Upper lobe of right lung (tissue), 1 donor: Measurements from ENCODE around the gene DPH6. TPM values are rescaled to one million over a fixed set of nuclear protein-coding genes. Genes with fewer than 3 reads are reported as not detected.

Experiments
- ATAC-seq: fragments of 200-7000 bp; cut with Tn5 transposase; one replicate; pipeline ENCODE4 v1.9.1; 2020; ENCODE audit warnings: mild to moderate bottlenecking, moderate library complexity
- DNase-seq: peaks from one replicate; pipeline ENCODE4 v3.0.0-alpha.2; 2020
- H3K27ac ChIP-seq: fragments of 200-600 bp; one replicate; pipeline ENCODE4 v1.8.0; 2022
- H3K27me3 ChIP-seq: fragments of 200-600 bp; one replicate; pipeline ENCODE4 v1.8.0; 2022; ENCODE audit warnings: mild to moderate bottlenecking
- H3K36me3 ChIP-seq: fragments of 200-600 bp; one replicate; pipeline ENCODE4 v1.8.0; 2022
- H3K4me1 ChIP-seq: fragments of 200-600 bp; one replicate; pipeline ENCODE4 v1.8.0; 2022
- H3K4me3 ChIP-seq: fragments of 200-600 bp; one replicate; pipeline ENCODE4 v1.8.0; 2022; ENCODE audit warnings: mild to moderate bottlenecking
- H3K9me3 ChIP-seq: fragments of 200-600 bp; one replicate; pipeline ENCODE4 v1.8.0; 2022
- CTCF ChIP-seq: fragments of 200-600 bp; IDR thresholded peaks from one replicate; pipeline ENCODE4 v1.8.0; 2022; ENCODE audit warnings: antibody characterized with exemption
- intact Hi-C: fragments of 100-400 bp; cut with DNase I; formaldehyde crosslinking; loops from one replicate; pipeline ENCODE4 v1.11.0; 2022
- total RNA-seq: library from RNA; stranded (reverse); fragmentation: NEBNext Ultra II Directional; extraction: Animal tissue kit (Norgen Biotek cat#: 25700); gene quantifications from one replicate; pipeline ENCODE4 v1.2.1, GENCODE V29; 2021
- donor health status: DM: no; HTN: yes; CAD: no; lungs with severe emphysema.

The DPH6 gene
- total RNA-seq, 1 donor from 2014 or later = 15.8 TPM

DNA sequence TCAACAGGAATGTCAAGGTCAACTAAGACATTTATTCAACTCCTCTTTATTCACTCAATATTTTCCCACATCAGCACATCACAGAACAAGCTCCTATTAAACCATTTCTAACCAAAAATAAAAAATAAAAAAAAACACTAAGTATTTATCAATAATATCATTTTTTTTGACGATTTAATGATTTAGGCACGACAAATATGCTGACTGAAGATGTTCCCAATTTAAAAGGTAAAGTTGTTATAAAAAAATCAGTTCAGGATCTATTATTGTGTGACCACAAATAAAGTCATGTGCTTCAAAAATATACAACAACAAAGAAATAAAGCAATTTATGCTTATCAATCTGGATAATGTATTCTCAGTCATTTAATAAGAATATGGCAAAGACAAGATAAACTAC, 16.2 kb downstream of the DPH6 start:
- no peak for TF ChIP-seq CTCF

GRCh38 chr15:35522061-35522460, 23.9 kb downstream of the DPH6 start:
- DNase-seq (no peak), ATAC-seq (no peak)
- no peaks in the 10 kb centered on the region for H3K27me3 ChIP-seq
- H3K4me1 ChIP-seq = peaks cover 7% of the 10 kb centered on the region
- no peak overlapping the region for H3K27ac ChIP-seq
- no peak overlapping the region for H3K4me3 ChIP-seq
- TF ChIP-seq CTCF = no peak
- H3K36me3 ChIP-seq = no peaks in the 10 kb centered on the region
- no peaks in the 10 kb centered on the region for H3K9me3 ChIP-seq
- intact Hi-C loops = no loop called here

More for the DNA sequence above, 16.2 kb downstream of the DPH6 start:
- DNase-seq (no peak), ATAC-seq (no peak)
- intact Hi-C loops = no loop called here
- Histone ChIP-seq H3K9me3 (no peaks in the 10 kb centered on the region), H3K4me1 (no peaks in the 10 kb centered on the region), H3K36me3 (no peaks in the 10 kb centered on the region), H3K27me3 (no peaks in the 10 kb centered on the region), H3K27ac (no peak overlapping the region), H3K4me3 (no peak overlapping the region)

DNA sequence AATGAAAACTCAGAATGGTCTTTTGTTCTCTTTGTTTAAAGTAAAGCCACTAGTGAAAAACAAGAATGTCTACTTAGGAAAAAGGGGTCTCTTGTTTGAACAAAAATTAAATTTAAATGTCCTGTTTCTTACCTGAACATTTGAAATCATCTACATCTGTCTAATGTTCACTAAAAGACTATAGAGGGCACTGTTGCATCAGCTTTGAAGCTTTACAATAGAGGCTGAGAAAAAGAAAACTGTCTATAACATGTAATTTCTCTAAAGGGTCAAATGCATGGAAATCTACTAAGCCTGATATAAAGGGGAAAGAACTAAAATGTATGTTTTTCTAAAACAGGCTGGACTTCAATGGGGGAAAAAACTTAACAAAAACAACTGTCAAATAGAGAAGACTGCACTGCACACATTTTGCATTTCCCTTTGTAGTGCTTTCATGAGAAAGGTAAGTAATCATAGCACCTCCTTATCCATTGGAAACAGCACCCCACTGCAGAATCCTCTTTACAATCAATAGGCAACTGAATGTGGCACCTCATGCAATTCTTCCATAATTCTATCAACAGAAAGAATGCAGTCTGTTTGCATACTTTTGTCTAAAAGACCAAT, 26.3 kb downstream of the DPH6 start:
- Histone ChIP-seq H3K36me3 (no peaks in the 10 kb centered on the region), H3K9me3 (no peaks in the 10 kb centered on the region), H3K27ac (no peak overlapping the region), H3K27me3 (no peaks in the 10 kb centered on the region), H3K4me1 (peaks cover 7% of the 10 kb centered on the region), H3K4me3 (no peak overlapping the region)
- no peak for DNase-seq
- TF ChIP-seq CTCF = peak; percentile 72
- ATAC-seq = peak; percentile 60
- intact Hi-C loops = no loop called here

- TF ChIP-seq CTCF = no peak
- Histone ChIP-seq H3K27ac (no peak overlapping the region), H3K9me3 (no peaks in the 10 kb centered on the region), H3K27me3 (no peaks in the 10 kb centered on the region), H3K4me1 (peaks cover 7% of the 10 kb centered on the region), H3K4me3 (no peak overlapping the region), H3K36me3 (no peaks in the 10 kb centered on the region)
- intact Hi-C loops = no loop called here
- DNase-seq = no peak
- no peak for ATAC-seq
Observed at GRCh38 chr15:35519052-35519451, 26.9 kb downstream of the DPH6 start.

GRCh38 chr15:35514759-35515158, 31.2 kb downstream of the DPH6 start:
- Histone ChIP-seq H3K36me3 (no peaks in the 10 kb centered on the region), H3K27me3 (no peaks in the 10 kb centered on the region), H3K9me3 (no peaks in the 10 kb centered on the region), H3K27ac (no peak overlapping the region), H3K4me1 (no peaks in the 10 kb centered on the region), H3K4me3 (no peak overlapping the region)
- intact Hi-C loops = no loop called here
- ATAC-seq (no peak), DNase-seq (no peak)
- TF ChIP-seq CTCF = no peak
